ENCODE data around the gene FOXO3. TPM values are rescaled to one million over a fixed set of nuclear protein-coding genes. Genes with fewer than 3 reads are reported as not detected.

FOXO3 gene
- total RNA-seq, 1 donor from 2014 or later: 9.9 TPM

- intact Hi-C loops (cut with micrococcal nuclease): loop anchor here (2.0 kb wide), 1 partner anchor 34 kb away; no protein-coding TSS in a partner anchor
Measured at GRCh38 chr6:108592371-108593337, 31.9 kb downstream of the FOXO3 start.

- intact Hi-C loops (cut with micrococcal nuclease): no loop called here
Measured at GRCh38 chr6:108594151-108594550, 33.4 kb downstream of the FOXO3 start.

- intact Hi-C loops (cut with micrococcal nuclease): no loop called here
Measured at GRCh38 chr6:108594640-108595039, 33.9 kb downstream of the FOXO3 start.

- intact Hi-C loops (cut with micrococcal nuclease): no loop called here
Measured at GRCh38 chr6:108596956-108597355, 36.2 kb downstream of the FOXO3 start.

DNA sequence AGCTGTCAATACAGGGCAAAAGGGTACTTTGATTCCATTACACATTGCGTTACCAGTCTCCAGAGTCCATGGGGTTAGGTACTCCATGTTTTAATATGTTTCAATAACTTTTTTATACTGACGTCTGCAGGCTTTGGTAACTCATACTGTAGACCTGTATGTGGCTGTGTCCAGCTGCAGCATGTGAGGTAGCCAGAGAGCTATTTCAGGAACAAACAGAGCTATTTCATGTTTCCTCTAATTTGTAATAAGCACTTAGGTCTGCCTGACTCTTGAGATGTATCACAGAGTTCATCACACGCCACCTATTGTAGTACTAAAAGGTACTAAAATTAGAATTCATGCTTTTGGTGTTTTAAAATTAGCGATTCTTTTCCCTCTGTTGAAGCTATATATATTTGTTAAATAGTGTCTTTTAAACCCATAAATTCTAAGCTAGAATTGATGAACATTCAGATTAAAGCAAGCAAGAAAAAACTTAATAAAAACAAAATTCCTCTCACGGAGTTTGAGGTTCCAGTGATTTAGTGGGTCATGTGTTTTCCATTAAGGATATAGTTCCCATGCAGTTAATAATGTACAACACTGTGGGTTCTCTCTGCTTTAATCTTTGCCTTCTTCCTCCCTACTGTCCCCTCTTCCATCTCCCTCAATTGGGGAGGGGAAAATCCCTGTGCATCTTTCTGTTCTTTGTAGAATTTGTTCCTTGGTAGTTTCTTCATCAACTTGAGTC lies 37.0 kb downstream of the FOXO3 start:
- intact Hi-C loops (cut with micrococcal nuclease): no loop called here

- intact Hi-C loops (cut with micrococcal nuclease): no loop called here
Measured at GRCh38 chr6:108598305-108598863, 37.7 kb downstream of the FOXO3 start.

DNA sequence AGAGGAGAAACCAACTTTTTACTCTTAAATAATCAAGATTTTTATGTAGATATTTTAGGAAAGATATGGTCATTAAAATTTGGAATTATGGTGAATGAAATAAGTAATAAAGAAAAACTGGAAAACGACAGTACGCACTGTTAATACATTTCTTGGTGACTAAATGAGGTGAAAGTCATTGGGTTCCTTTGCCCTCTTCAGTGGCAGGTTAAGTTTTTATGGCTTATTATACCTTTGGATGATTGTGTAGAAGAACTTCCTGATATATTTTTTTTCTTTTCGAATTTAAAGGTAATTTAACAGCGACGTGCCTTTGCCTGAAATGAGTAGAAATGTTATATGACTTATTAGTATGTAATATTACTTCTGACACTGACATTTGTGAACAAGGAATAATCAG lies 43.4 kb downstream of the FOXO3 start:
- intact Hi-C loops (cut with micrococcal nuclease): no loop called here

DNA sequence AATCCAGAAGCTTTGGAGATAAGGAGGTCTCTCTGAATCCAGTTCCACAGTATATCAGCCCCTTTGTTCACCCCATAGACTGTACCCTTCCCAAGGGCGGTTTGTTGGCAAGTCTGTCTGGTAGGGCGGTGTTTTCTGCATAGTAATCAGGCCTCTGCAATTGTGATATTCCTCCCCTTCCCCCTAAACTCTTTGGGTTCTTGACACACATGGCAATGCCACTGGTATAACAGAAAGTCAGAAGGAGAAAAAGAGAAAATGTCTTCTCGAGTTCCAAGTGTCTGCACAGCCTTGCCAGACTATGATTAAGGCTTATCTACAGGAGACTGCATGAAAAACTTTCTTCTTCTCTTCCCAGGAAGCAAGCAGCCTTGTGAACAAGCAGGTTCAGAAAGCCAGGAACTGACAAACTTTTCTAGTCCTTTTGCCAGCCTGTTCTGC lies 45.6 kb downstream of the FOXO3 start:
- intact Hi-C loops (cut with micrococcal nuclease): no loop called here

GRCh38 chr6:108608453-108609275 lies 47.9 kb downstream of the FOXO3 start:
- intact Hi-C loops (cut with micrococcal nuclease): no loop called here

GRCh38 chr6:108609276-108609769 lies 48.6 kb downstream of the FOXO3 start:
- intact Hi-C loops (cut with micrococcal nuclease): no loop called here

- intact Hi-C loops (cut with micrococcal nuclease): no loop called here
Measured at GRCh38 chr6:108610270-108610839, 49.6 kb downstream of the FOXO3 start.

DNA sequence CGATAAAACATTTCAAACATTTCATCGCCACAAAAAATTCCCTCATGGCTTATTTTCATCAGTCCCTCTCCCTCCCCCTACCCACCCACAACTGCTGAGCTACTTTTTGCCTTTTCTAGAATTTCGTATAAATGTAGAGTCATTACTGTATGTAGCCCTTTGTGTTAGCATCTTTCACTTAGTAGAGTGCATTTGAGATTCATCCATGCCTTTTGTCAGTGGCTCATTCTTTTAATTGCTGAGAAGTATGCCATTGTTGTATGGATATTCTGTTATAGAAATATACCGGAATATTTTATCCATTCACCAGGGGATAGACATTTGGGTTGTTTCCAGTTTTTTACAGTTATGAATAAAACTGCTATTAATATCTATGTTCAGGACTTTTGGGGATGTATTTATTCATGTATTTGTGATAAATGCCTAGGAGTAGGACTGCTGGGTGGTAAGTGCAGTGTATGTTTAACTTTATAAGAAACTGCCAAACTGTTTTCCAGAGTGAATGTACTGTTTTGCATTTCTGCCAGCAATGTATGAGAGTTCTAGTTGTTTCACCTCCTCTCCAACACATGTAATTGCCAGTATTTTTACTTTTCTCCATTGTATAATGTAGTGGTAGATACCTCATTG lies 50.4 kb downstream of the FOXO3 start:
- intact Hi-C loops (cut with micrococcal nuclease): no loop called here

DNA sequence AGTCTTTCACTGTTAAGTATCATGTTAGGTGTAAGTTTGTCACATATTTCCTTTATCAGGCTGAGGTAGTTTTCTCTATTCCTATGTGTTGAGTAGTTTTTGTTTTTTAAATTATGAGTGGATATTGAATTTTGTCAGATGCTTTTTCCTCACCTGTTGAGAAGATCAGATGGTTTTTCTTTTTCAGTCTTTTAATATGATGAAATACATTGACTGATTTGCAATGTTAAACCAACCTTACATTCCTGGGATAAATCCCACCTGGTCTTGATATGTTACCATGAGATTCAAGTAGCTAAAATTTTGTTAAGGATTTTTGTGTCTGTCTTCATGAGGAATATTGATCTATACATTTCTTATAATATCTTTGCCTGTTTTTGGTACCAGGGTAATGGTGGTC lies 52.1 kb downstream of the FOXO3 start:
- intact Hi-C loops (cut with micrococcal nuclease): no loop called here

GRCh38 chr6:108616544-108616943 lies 55.8 kb downstream of the FOXO3 start:
- intact Hi-C loops (cut with micrococcal nuclease): no loop called here

DNA sequence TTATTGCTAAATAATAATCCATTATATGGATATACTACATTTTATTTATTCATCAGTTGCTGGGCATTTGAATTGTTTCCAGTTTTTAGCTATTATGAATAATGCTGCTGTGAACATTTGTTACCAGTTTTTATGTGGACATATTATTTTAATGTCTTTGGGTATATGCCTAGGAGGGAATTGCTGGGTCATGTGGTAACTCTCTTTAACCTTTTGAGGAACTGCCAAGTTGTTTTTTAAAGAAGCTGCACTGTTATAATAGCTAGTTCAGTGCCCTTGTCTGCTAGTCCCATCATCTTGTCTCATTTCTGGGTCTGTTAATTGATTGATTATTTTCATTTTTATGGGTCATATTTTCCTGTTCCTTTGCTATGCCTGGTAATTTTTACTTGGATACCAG lies 56.3 kb downstream of the FOXO3 start:
- intact Hi-C loops (cut with micrococcal nuclease): no loop called here

- intact Hi-C loops (cut with micrococcal nuclease): no loop called here
Measured at GRCh38 chr6:108618623-108619152, 58.0 kb downstream of the FOXO3 start.

DNA sequence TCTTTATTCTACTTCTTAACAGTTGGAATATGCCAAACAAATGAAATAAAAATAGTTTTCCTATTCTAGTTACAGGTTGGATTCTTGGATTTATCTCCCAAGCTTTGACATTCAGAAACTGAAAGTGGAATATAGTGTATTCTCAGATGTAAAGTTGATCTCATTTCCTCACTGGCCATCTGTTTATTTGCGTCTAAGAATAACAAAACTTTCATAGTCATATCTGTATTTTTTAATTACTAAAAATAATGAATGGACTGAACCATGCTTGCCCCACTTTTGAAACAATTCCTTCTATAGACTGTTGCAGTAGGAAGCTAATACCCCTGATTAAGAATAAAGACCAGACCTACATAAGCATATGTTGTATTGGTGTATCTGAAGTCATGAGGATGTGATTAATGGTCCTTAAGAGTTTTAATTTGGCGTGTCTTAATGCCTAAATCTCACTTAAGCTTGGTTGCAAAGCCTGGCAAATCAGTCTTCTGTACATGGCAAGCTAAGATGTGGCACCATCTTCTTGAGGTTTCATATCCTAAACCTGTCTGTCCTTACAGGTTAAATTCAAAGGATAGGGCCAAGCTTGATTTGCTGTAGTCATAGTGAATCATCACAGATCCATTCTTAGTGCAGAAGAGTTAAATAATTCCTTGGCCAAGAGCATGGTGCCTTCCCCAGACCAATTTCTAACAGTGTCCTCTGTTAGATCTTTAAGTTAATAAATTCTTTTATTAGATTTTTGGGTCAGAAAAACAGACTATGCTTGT lies 58.9 kb downstream of the FOXO3 start:
- intact Hi-C loops (cut with micrococcal nuclease): no loop called here

DNA sequence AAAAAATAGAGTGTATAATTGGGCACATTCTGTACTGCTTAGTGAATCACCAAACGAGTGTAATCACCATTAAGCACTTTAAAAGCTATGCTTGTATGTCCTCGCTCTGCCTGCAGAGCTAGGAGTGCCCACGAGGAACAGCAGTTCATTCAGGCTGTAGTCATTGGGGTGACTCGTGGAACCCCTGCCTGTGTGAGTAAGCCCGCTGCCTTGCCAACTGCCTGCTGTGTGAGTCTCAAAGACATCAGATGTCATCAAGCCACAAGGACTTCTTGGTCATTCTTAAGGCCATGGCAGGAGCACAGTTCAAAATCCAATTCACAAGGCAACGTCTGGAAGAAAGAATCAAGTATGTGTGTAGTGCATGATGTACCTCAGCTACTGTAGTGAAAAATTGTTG lies 60.4 kb downstream of the FOXO3 start:
- intact Hi-C loops (cut with micrococcal nuclease): no loop called here
